HepG2 (cell line): ENCODE data around the gene IL17RB. TPM values are rescaled to one million over a fixed set of nuclear protein-coding genes. Genes with fewer than 3 reads are reported as not detected.

ENCODE experiments used
- MED8 ChIP-seq: sonication (generic); formaldehyde crosslinking; IDR thresholded peaks from 2 replicates; pipeline ENCODE4 v1.8.1; 2023; ENCODE audit warnings: mild to moderate bottlenecking, missing genetic modification reagents; ENCODE audit not compliant: insufficient replicate concordance
- NFE2L1 ChIP-seq: sonication (generic); formaldehyde crosslinking; IDR thresholded peaks from 2 replicates; pipeline ENCODE4 v1.4.0; 2020; ENCODE audit warnings: missing genetic modification reagents, mild to moderate bottlenecking, borderline replicate concordance
- PBX3 ChIP-seq: sonication (generic); formaldehyde crosslinking; IDR thresholded peaks from 2 replicates; pipeline ENCODE4 v1.8.1; 2023; ENCODE audit warnings: missing genetic modification reagents, inconsistent platforms, borderline replicate concordance
- POLR2G ChIP-seq: fragments of 200-400 bp; formaldehyde crosslinking; IDR thresholded peaks from 2 replicates; pipeline ENCODE4 v1.6.1; 2018; ENCODE audit warnings: mild to moderate bottlenecking, low read depth, low read length, moderate library complexity
- SPEN ChIP-seq: sonication (generic); formaldehyde crosslinking; IDR thresholded peaks from 2 replicates; pipeline ENCODE4 v1.5.1; 2020; ENCODE audit warnings: low read depth, mild to moderate bottlenecking, missing genetic modification reagents
- UBTF ChIP-seq: sonication (generic); formaldehyde crosslinking; IDR thresholded peaks from 2 replicates; pipeline ENCODE4 v1.4.0; 2020; ENCODE audit warnings: mild to moderate bottlenecking, missing genetic modification reagents
- ZNF580 ChIP-seq: IDR thresholded peaks from 2 replicates; pipeline ENCODE4 v1.6.1; 2016; ENCODE audit warnings: low read depth, borderline replicate concordance
- ZNF710 ChIP-seq: sonication (generic); formaldehyde crosslinking; IDR thresholded peaks from 2 replicates; pipeline ENCODE4 v1.5.0; 2020; ENCODE audit warnings: mild to moderate bottlenecking, missing genetic modification reagents, borderline replicate concordance
- polyA plus RNA-seq, 8 experiments: library from polyadenylated mRNA; depleted of rRNA in 3 of 8; stranded (reverse) in 7 of 8; unstranded in 1 of 8; fragments of >200 nt; fragmentation: Illumina TruSeq in 4 of 8; extraction: Trizol in 4 of 8; gene quantifications; 2 replicates each; pipeline versions ENCODE4 v1.2.1 to v1.2.3, GENCODE V29; 2011 to 2016; ENCODE audit warnings: low read depth in 4 of 8, missing spikeins in 1 of 8, mixed read lengths in 1 of 8; ENCODE audit not compliant: insufficient read depth in 1 of 8
- total RNA-seq, 5 experiments: library from RNA; depleted of rRNA; stranded (reverse); fragments of >200 nt; fragmentation: Illumina TruSeq; extraction: Trizol; gene quantifications; 2 replicates each; pipeline ENCODE4 v1.2.3, GENCODE V29; 2016; ENCODE audit warnings: low read depth in 1 of 5

Gene IL17RB
- total and polyA plus RNA-seq, 2 of the 13 experiments (the other 11 are each of a cell fraction or from before 2014, with no cell fraction given): 130 to 190 TPM

- TF ChIP-seq POLR2G (peak; percentile 78), ZNF710 (CRISPR knock-in tag) (0 out of 2 replicates have a peak, but pooled peaks have one; percentile 24), NFE2L1 (no peak), MED8 (CRISPR knock-in tag) (peak; percentile 22), SPEN (peak; percentile 76), PBX3 (CRISPR knock-in tag) (no peak), UBTF (CRISPR knock-in tag) (peak; percentile 75), ZNF580 (CRISPR knock-in tag) (peak; percentile 75; the same call in 1 of the 2 replicates)
Measured at GRCh38 chr3:53891497-53892285, 45.3 kb downstream of the IL17RB start, which contains the start of gene SELENOK (continued).
